HepG2 (cell line): ENCODE results near the gene C1orf159. TPM values are rescaled to one million over a fixed set of nuclear protein-coding genes. Genes with fewer than 3 reads are reported as not detected.
A peak's percentile ranks its signal among the peaks of the same experiment; 100 is the strongest.

Source experiments
- BCLAF1 ChIP-seq: fragments of 450-650 bp; IDR thresholded peaks from 2 replicates; pipeline ENCODE4 v1.6.1; 2017; ENCODE audit warnings: mild to moderate bottlenecking
- CEBPG ChIP-seq: IDR thresholded peaks from 2 replicates; pipeline ENCODE4 v1.6.1; 2016
- CREB1 ChIP-seq, 2 experiments: fragments of 450-650 bp in 1 of 2; IDR thresholded peaks; 2 replicates each; pipeline ENCODE4 v1.6.1; 2016 to 2017; ENCODE audit warnings: control low read depth in 1 of 2, mild to moderate bottlenecking in 1 of 2, missing compliant biosample characterization in 1 of 2, missing genetic modification characterization in 1 of 2
- GLI4 ChIP-seq: sonication (generic); formaldehyde crosslinking; IDR thresholded peaks from 2 replicates; pipeline ENCODE4 v1.5.1; 2020; ENCODE audit warnings: missing genetic modification reagents, mild to moderate bottlenecking, moderate library complexity, borderline replicate concordance
- KLF12 ChIP-seq: sonication (generic); formaldehyde crosslinking; IDR thresholded peaks from 2 replicates; pipeline ENCODE4 v1.4.0; 2020; ENCODE audit warnings: missing genetic modification reagents, borderline replicate concordance
- LCORL ChIP-seq, 2 experiments: fragments of 450-650 bp in 1 of 2; sonication (generic) in 1 of 2; formaldehyde crosslinking in 1 of 2; IDR thresholded peaks; 2 replicates each; pipeline versions ENCODE4 v1.5.0 to v1.6.1; 2017 to 2020; ENCODE audit warnings: antibody characterized with exemption in 1 of 2, missing genetic modification reagents in 1 of 2
- MYC ChIP-seq: sonication (generic); formaldehyde crosslinking; IDR thresholded peaks from 2 replicates; pipeline ENCODE4 v1.9.0; 2021; ENCODE audit warnings: missing genetic modification reagents, borderline replicate concordance
- NR2C2 ChIP-seq: sonication (generic); formaldehyde crosslinking; IDR thresholded peaks from 2 replicates; pipeline ENCODE4 v1.4.0; 2020; ENCODE audit warnings: missing genetic modification reagents, mild to moderate bottlenecking, moderate library complexity, borderline replicate concordance
- ONECUT2 ChIP-seq: sonication (generic); formaldehyde crosslinking; IDR thresholded peaks from 2 replicates; pipeline ENCODE4 v1.4.0; 2020; ENCODE audit warnings: missing genetic modification reagents
- PTBP1 ChIP-seq: fragments of 200-400 bp; formaldehyde crosslinking; IDR thresholded peaks from 2 replicates; pipeline ENCODE4 v1.6.1; 2018; ENCODE audit warnings: low read length, low read depth; ENCODE audit not compliant: poor library complexity, severe bottlenecking
- ZNF644 ChIP-seq: IDR thresholded peaks from 2 replicates; pipeline ENCODE4 v1.6.1; 2016; ENCODE audit warnings: low read depth
- ZNF691 ChIP-seq: sonication (generic); formaldehyde crosslinking; IDR thresholded peaks from 2 replicates; pipeline ENCODE4 v1.4.0; 2020; ENCODE audit warnings: missing genetic modification reagents, low read depth, mild to moderate bottlenecking, borderline replicate concordance
- ZNF720 ChIP-seq: sonication (generic); formaldehyde crosslinking; IDR thresholded peaks from 2 replicates; pipeline ENCODE4 v1.4.0; 2020; ENCODE audit warnings: missing genetic modification reagents
- polyA plus RNA-seq, 8 experiments: library from polyadenylated mRNA; depleted of rRNA in 3 of 8; stranded (reverse) in 7 of 8; unstranded in 1 of 8; fragments of >200 nt; fragmentation: Illumina TruSeq in 4 of 8; extraction: Trizol in 4 of 8; gene quantifications; 2 replicates each; pipeline versions ENCODE4 v1.2.1 to v1.2.3, GENCODE V29; 2011 to 2016; ENCODE audit warnings: low read depth in 4 of 8, missing spikeins in 1 of 8, mixed read lengths in 1 of 8; ENCODE audit not compliant: insufficient read depth in 1 of 8
- total RNA-seq, 5 experiments: library from RNA; depleted of rRNA; stranded (reverse); fragments of >200 nt; fragmentation: Illumina TruSeq; extraction: Trizol; gene quantifications; 2 replicates each; pipeline ENCODE4 v1.2.3, GENCODE V29; 2016; ENCODE audit warnings: low read depth in 1 of 5
- TF ChIP-seq, protein P1 (sequence below): sonication (generic); formaldehyde crosslinking; IDR thresholded peaks from 2 replicates; pipeline ENCODE4 v1.4.0; 2020; ENCODE audit warnings: missing genetic modification reagents, borderline replicate concordance
- TF ChIP-seq, protein P2 (sequence below): sonication (generic); formaldehyde crosslinking; IDR thresholded peaks from 2 replicates; pipeline ENCODE4 v1.4.0; 2020; ENCODE audit warnings: missing genetic modification reagents
- TF ChIP-seq, protein P3 (sequence below): sonication (generic); formaldehyde crosslinking; IDR thresholded peaks from 2 replicates; pipeline ENCODE4 v1.8.1; 2023; ENCODE audit warnings: mild to moderate bottlenecking, missing genetic modification reagents

Gene C1orf159
- total and polyA plus RNA-seq, 2 of the 13 experiments (the other 11 are each of a cell fraction or from before 2014, with no cell fraction given): 3.8 to 6.7 TPM

GRCh38 chr1:1069711-1070676 is 45.9 kb downstream of the C1orf159 start (continued):
- TF ChIP-seq, protein P1, sequence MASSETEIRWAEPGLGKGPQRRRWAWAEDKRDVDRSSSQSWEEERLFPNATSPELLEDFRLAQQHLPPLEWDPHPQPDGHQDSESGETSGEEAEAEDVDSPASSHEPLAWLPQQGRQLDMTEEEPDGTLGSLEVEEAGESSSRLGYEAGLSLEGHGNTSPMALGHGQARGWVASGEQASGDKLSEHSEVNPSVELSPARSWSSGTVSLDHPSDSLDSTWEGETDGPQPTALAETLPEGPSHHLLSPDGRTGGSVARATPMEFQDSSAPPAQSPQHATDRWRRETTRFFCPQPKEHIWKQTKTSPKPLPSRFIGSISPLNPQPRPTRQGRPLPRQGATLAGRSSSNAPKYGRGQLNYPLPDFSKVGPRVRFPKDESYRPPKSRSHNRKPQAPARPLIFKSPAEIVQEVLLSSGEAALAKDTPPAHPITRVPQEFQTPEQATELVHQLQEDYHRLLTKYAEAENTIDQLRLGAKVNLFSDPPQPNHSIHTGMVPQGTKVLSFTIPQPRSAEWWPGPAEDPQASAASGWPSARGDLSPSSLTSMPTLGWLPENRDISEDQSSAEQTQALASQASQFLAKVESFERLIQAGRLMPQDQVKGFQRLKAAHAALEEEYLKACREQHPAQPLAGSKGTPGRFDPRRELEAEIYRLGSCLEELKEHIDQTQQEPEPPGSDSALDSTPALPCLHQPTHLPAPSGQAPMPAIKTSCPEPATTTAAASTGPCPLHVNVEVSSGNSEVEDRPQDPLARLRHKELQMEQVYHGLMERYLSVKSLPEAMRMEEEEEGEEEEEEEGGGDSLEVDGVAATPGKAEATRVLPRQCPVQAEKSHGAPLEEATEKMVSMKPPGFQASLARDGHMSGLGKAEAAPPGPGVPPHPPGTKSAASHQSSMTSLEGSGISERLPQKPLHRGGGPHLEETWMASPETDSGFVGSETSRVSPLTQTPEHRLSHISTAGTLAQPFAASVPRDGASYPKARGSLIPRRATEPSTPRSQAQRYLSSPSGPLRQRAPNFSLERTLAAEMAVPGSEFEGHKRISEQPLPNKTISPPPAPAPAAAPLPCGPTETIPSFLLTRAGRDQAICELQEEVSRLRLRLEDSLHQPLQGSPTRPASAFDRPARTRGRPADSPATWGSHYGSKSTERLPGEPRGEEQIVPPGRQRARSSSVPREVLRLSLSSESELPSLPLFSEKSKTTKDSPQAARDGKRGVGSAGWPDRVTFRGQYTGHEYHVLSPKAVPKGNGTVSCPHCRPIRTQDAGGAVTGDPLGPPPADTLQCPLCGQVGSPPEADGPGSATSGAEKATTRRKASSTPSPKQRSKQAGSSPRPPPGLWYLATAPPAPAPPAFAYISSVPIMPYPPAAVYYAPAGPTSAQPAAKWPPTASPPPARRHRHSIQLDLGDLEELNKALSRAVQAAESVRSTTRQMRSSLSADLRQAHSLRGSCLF (CRISPR knock-in tag): no peak
- TF ChIP-seq, protein P2, sequence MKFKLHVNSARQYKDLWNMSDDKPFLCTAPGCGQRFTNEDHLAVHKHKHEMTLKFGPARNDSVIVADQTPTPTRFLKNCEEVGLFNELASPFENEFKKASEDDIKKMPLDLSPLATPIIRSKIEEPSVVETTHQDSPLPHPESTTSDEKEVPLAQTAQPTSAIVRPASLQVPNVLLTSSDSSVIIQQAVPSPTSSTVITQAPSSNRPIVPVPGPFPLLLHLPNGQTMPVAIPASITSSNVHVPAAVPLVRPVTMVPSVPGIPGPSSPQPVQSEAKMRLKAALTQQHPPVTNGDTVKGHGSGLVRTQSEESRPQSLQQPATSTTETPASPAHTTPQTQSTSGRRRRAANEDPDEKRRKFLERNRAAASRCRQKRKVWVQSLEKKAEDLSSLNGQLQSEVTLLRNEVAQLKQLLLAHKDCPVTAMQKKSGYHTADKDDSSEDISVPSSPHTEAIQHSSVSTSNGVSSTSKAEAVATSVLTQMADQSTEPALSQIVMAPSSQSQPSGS (CRISPR knock-in tag): no peak
- peak; percentile 55; the same call in 1 of the 2 replicates for TF ChIP-seq NR2C2 (CRISPR knock-in tag)
- TF ChIP-seq GLI4 (CRISPR knock-in tag): no peak
- TF ChIP-seq MYC (CRISPR knock-in tag): no peak
- TF ChIP-seq, protein P3, sequence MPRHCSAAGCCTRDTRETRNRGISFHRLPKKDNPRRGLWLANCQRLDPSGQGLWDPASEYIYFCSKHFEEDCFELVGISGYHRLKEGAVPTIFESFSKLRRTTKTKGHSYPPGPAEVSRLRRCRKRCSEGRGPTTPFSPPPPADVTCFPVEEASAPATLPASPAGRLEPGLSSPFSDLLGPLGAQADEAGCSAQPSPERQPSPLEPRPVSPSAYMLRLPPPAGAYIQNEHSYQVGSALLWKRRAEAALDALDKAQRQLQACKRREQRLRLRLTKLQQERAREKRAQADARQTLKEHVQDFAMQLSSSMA (CRISPR knock-in tag): no peak
- TF ChIP-seq PTBP1: no peak
- TF ChIP-seq ONECUT2: no peak
- no peak for TF ChIP-seq KLF12
- TF ChIP-seq ZNF720 (CRISPR knock-in tag): no peak
- TF ChIP-seq ZNF691 (CRISPR knock-in tag): 0 out of 2 replicates have a peak, but pooled peaks have one; percentile 45
- TF ChIP-seq CEBPG (CRISPR knock-in tag): no peak
- TF ChIP-seq LCORL (IDR thresholded peaks at IDR 0.05): no peak
- peak; percentile 76 for TF ChIP-seq LCORL (CRISPR knock-in tag; IDR thresholded peaks at IDR 0.05)
- no peak for TF ChIP-seq BCLAF1
- no peak for TF ChIP-seq ZNF644 (CRISPR knock-in tag)
- TF ChIP-seq CREB1 (IDR thresholded peaks at IDR 0.05): peak; percentile 57
- TF ChIP-seq CREB1 (CRISPR knock-in tag; IDR thresholded peaks at IDR 0.05): no peak
